GM12864 (cell line): ENCODE measurements around the gene ANGEL2.
"Not testable (repeated sequence)": the region's sequence is repeated elsewhere in the genome, so short reads cannot be mapped to it uniquely, and the experiment has no call there.

Experiments
- DNase-seq: peaks from one replicate; pipeline ENCODE4 v3.0.0-alpha.2; 2011; ENCODE audit warnings: low read depth
- H3K4me3 ChIP-seq: 2 replicates; pipeline ENCODE4 v1.5.1; 2011; ENCODE audit warnings: mild to moderate bottlenecking, low read depth, low read length, control low read depth
- TF ChIP-seq, protein P1 (sequence below): IDR thresholded peaks from 2 replicates; pipeline ENCODE4 v1.5.1; 2011; ENCODE audit warnings: low read depth, mild to moderate bottlenecking, moderate library complexity, low read length, control low read depth, inconsistent platforms; ENCODE audit errors: missing control alignments

The ANGEL2 gene

GRCh38 chr1:212966616-212967015 lies 49.1 kb downstream of the ANGEL2 start:
- DNase-seq = no peak
- H3K4me3 ChIP-seq = no peak overlapping the region
- TF ChIP-seq, protein P1, sequence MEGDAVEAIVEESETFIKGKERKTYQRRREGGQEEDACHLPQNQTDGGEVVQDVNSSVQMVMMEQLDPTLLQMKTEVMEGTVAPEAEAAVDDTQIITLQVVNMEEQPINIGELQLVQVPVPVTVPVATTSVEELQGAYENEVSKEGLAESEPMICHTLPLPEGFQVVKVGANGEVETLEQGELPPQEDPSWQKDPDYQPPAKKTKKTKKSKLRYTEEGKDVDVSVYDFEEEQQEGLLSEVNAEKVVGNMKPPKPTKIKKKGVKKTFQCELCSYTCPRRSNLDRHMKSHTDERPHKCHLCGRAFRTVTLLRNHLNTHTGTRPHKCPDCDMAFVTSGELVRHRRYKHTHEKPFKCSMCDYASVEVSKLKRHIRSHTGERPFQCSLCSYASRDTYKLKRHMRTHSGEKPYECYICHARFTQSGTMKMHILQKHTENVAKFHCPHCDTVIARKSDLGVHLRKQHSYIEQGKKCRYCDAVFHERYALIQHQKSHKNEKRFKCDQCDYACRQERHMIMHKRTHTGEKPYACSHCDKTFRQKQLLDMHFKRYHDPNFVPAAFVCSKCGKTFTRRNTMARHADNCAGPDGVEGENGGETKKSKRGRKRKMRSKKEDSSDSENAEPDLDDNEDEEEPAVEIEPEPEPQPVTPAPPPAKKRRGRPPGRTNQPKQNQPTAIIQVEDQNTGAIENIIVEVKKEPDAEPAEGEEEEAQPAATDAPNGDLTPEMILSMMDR = no peak

GRCh38 chr1:212964993-212965392 lies 50.7 kb downstream of the ANGEL2 start:
- H3K4me3 ChIP-seq, DNase-seq: not testable (repeated sequence)

DNA sequence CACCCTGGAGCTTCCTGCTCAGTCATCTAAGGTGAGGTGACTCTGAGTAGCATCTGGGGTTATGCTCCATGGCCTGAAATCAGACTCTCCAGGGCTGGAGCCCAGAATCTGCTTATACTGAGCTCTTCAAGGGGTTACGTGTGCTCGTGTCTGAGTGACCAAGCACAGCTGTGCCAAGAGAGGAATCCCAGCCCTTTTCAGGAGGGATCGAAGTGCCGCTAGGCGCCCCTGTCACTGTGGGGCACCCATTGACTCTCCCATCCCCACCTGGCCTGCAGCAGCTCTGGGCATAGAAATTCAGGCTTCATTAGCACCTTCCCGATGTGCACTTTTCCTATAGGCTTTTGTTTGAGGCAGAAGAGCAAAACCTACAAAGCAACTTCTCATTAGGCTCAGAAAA lies 51.6 kb downstream of the ANGEL2 start:
- no peak for DNase-seq
- TF ChIP-seq, protein P1 = no peak
- H3K4me3 ChIP-seq = no peak overlapping the region

DNA sequence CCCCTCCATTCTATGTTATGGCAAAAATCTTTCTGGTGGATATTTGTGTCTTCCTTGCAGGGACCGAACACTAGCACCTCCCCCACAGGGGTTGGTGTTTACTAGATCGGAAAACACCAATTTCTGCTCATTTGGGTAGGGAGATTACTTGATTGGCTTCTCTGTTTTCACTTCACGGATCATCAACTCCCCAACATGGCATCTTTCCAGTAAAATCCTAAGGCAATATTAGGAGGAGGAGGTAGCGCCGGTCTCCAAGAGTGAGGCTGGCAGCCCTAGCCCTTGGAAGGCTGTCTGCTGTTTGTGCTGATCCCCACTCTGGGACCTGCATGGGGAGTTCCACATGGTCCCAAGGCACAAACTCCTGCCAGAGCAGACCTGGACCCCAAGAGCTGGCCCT lies 53.2 kb downstream of the ANGEL2 start:
- H3K4me3 ChIP-seq = no peak overlapping the region
- DNase-seq = no peak
- TF ChIP-seq, protein P1 = no peak

DNA sequence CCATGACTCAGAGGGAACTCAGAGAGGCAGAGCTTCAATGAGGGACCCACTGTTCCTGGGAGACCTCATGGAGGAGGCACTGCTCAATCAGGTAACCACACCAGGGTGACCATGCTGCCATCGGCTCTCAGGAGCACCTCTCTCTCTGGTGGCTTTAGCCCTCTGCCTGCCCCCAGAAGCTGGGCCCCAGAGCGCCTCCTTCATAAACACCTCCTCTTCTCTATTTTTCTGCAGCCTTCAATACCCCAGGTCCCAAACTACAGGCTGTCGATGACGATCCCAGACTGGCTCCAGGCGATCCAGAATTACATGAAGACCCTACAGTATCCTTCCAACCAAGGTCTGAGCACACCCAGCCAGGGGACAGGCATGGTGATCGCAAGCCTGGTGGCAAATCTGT lies 54.7 kb downstream of the ANGEL2 start:
- H3K4me3 ChIP-seq = no peak overlapping the region
- TF ChIP-seq, protein P1 = no peak
- no peak for DNase-seq

DNA sequence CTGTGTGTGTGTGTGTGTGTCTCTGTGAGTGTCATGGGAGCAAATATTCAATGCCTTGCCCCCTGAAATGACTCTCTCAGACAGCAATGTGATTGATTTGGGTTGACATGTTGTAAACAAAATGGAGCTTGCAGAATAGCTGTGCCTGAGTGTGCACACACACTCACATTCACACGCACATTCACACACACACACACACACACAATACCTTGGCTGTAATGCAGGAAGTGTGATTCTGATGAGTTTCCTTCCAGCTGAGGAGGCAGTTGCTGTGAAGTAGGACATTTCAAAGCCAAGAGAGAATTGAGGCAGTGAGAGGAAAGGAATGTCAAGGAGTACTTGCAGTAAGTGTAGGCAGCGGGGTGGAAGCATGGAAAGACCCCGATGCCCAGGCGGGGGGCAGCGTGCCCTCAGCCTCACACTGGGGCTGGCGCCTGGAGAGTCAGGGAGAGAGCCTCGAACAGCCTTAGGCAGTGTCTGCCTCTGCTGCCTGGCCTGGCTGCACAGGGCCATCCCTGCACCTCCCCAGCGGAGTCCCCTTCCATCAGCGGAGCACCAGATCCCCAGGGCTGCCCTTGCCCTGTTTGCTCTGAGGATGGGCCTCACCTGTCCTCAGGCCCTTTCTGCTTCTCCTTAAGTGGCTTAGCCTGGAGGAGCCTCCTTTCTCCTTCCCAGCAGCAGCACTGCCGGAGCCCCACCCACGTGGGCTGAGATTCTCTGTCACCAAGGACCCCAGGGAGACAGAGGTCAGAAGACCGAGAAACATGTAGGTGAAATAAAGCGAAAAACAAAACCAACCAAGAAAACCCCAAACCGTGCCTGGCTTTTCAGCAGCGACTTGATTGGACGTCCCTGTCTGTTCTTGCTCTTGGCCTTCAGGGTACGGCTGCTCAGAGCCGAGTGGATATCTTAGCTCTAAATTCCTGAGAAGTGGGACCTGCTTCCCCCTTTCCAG lies 56.1 kb downstream of the ANGEL2 start:
- TF ChIP-seq, protein P1 = no peak
- no peak for DNase-seq
- H3K4me3 ChIP-seq = no peak overlapping the region; the same call in 1 of the 2 replicates

DNA sequence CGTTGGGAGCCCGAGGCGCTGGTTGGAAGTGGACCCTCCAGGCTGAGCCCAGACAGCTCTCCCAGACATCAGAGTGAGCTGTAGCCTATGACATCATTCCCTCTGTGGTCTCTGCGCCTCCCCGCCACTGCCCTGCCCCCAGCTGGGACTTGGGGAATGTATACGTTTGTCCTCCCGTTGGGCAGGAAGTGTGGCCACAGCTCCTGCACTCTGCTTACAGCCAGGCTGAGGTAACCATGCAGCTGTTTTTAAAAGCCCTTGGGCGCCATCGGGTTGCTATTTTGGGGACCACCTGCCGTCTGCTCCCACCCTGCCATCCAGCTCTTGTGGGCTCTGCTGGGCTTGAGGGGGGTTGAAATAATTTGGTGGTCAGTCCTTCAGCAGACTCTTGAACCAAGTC lies 57.5 kb downstream of the ANGEL2 start:
- TF ChIP-seq, protein P1 = no peak
- DNase-seq = no peak
- no peak overlapping the region for H3K4me3 ChIP-seq
